Type B pancreatic cell (in vitro differentiated cells): ENCODE measurements around the gene MARCHF6. TPM values are rescaled to one million over a fixed set of nuclear protein-coding genes. Genes with fewer than 3 reads are reported as not detected.

Experiments used
- total RNA-seq: library from RNA; stranded (reverse); gene quantifications from 2 replicates; pipeline ENCODE4 v1.2.1, GENCODE V29; 2021; ENCODE audit warnings: low replicate concordance

The MARCHF6 gene
- total RNA-seq, 1 donor from 2014 or later: 199 TPM

Other genes with a start within 250 kb of the MARCHF6 start
- gene ATPSCKMT, start 103.8 kb upstream of the MARCHF6 start, total RNA-seq: 23.6 and 30.5 TPM in 2 replicates
- 199 and 255 TPM in 2 replicates for gene CCT5, start 103.4 kb upstream of the MARCHF6 start, total RNA-seq
- gene CMBL, start 45.8 kb upstream of the MARCHF6 start, total RNA-seq: 12.1 and 32.9 TPM in 2 replicates
- gene ROPN1L, start 88.2 kb downstream of the MARCHF6 start, total RNA-seq: 0.29 and 2.0 TPM in 2 replicates
- 3.4 and 5.4 TPM in 2 replicates for gene ANKRD33B, start 210.4 kb downstream of the MARCHF6 start, total RNA-seq